Measurements from ENCODE around the gene WIZ. TPM values are rescaled to one million over a fixed set of nuclear protein-coding genes. Genes with fewer than 3 reads are reported as not detected.

The WIZ gene
- total RNA-seq, 2 experiments from 2014 or later: 28.4 to 29.3 TPM

- DNase-seq: no peak
- Mint-ChIP-seq H3K36me3 (peaks cover 6% of the 10 kb centered on the region), H3K4me1 (peaks cover 16% of the 10 kb centered on the region), H3K27ac (no peak overlapping the region), H3K9me3 (no peaks in the 10 kb centered on the region), H3K27me3 (no peaks in the 10 kb centered on the region), H3K4me3 (no peak overlapping the region)
- no peak for ATAC-seq (ENCODE audit: low read depth)
- POLR2A ChIA-PET: interaction anchor here (0.7 to 1.5 kb wide), 2 partner anchors 10 to 13 kb away, joined by 3 read pairs; no protein-coding TSS in a partner anchor
Measured at GRCh38 chr19:15445807-15446376, 3.9 kb downstream of the WIZ start.

GRCh38 chr19:15445227-15445605, 4.5 kb downstream of the WIZ start:
- Mint-ChIP-seq H3K36me3 (peaks cover under 1% of the 10 kb centered on the region), H3K9me3 (no peaks in the 10 kb centered on the region), H3K27ac (no peak overlapping the region), H3K27me3 (no peaks in the 10 kb centered on the region), H3K4me3 (no peak overlapping the region), H3K4me1 (peaks cover 10% of the 10 kb centered on the region)
- ATAC-seq (ENCODE audit: low read depth) (no peak), DNase-seq (no peak)
- POLR2A ChIA-PET: interaction anchor here (1.5 kb wide), 2 partner anchors 9 to 12 kb away, joined by 3 to 5 read pairs; no protein-coding TSS in a partner anchor

- no peak overlapping the region for H3K4me3 Mint-ChIP-seq
- peaks cover 8% of the 10 kb centered on the region for H3K4me1 Mint-ChIP-seq
- no peak for ATAC-seq (ENCODE audit: low read depth)
- POLR2A ChIA-PET: interaction anchor here (1.5 kb wide), 1 partner anchor 12 kb away, joined by 5 read pairs; no protein-coding TSS in a partner anchor
- no peaks in the 10 kb centered on the region for H3K9me3 Mint-ChIP-seq
- H3K27ac Mint-ChIP-seq: no peak overlapping the region
- no peaks in the 10 kb centered on the region for H3K36me3 Mint-ChIP-seq
- no peak for DNase-seq
- no peaks in the 10 kb centered on the region for H3K27me3 Mint-ChIP-seq
Measured at GRCh38 chr19:15444505-15445226, 5.1 kb downstream of the WIZ start.

GRCh38 chr19:15443838-15444237, 5.9 kb downstream of the WIZ start:
- no peaks in the 10 kb centered on the region for H3K27me3 Mint-ChIP-seq
- POLR2A ChIA-PET: interaction anchor here (1.5 kb wide), 1 partner anchor 11 kb away, joined by 5 read pairs; no protein-coding TSS in a partner anchor
- ATAC-seq (ENCODE audit: low read depth) (no peak), DNase-seq (no peak)
- H3K4me1 Mint-ChIP-seq: peaks cover 7% of the 10 kb centered on the region
- H3K4me3 Mint-ChIP-seq: no peak overlapping the region
- H3K27ac Mint-ChIP-seq: no peak overlapping the region
- H3K36me3 Mint-ChIP-seq: no peaks in the 10 kb centered on the region
- no peaks in the 10 kb centered on the region for H3K9me3 Mint-ChIP-seq

- no peak for ATAC-seq (ENCODE audit: low read depth)
- POLR2A ChIA-PET: no interaction called here
- DNase-seq: no peak
- Mint-ChIP-seq H3K4me1 (peaks cover 2% of the 10 kb centered on the region), H3K9me3 (no peaks in the 10 kb centered on the region), H3K27ac (no peak overlapping the region), H3K4me3 (no peak overlapping the region), H3K27me3 (no peaks in the 10 kb centered on the region), H3K36me3 (no peaks in the 10 kb centered on the region)
Measured at GRCh38 chr19:15443325-15443724, 6.4 kb downstream of the WIZ start.

- ATAC-seq (ENCODE audit: low read depth) (no peak), DNase-seq (no peak)
- Mint-ChIP-seq H3K27me3 (no peaks in the 10 kb centered on the region), H3K36me3 (no peaks in the 10 kb centered on the region), H3K9me3 (no peaks in the 10 kb centered on the region), H3K4me1 (peaks cover under 1% of the 10 kb centered on the region), H3K27ac (no peak overlapping the region), H3K4me3 (no peak overlapping the region)
- POLR2A ChIA-PET: interaction anchor here (0.9 kb wide), 1 partner anchor 23 kb away, joined by 4 read pairs; no protein-coding TSS in a partner anchor
Measured at GRCh38 chr19:15442142-15442920, 7.4 kb downstream of the WIZ start.

- H3K9me3 Mint-ChIP-seq: no peaks in the 10 kb centered on the region
- peaks cover 1% of the 10 kb centered on the region for H3K4me1 Mint-ChIP-seq
- H3K27me3 Mint-ChIP-seq: no peaks in the 10 kb centered on the region
- peaks cover under 1% of the 10 kb centered on the region for H3K36me3 Mint-ChIP-seq
- H3K4me3 Mint-ChIP-seq: no peak overlapping the region
- POLR2A ChIA-PET: interaction anchor here (0.7 kb wide), 1 partner anchor 8 kb away, joined by 3 read pairs; no protein-coding TSS in a partner anchor
- ATAC-seq (ENCODE audit: low read depth) (no peak), DNase-seq (no peak)
- no peak overlapping the region for H3K27ac Mint-ChIP-seq
Measured at GRCh38 chr19:15441317-15441716, 8.4 kb downstream of the WIZ start.

GRCh38 chr19:15439821-15440641, 9.7 kb downstream of the WIZ start:
- POLR2A ChIA-PET: interaction anchor here (0.9 kb wide), 1 partner anchor 114 kb away, joined by 3 read pairs; no protein-coding TSS in a partner anchor

GRCh38 chr19:15439078-15439799, 10.5 kb downstream of the WIZ start:
- H3K4me3 Mint-ChIP-seq: no peak overlapping the region
- no peaks in the 10 kb centered on the region for H3K9me3 Mint-ChIP-seq
- no peaks in the 10 kb centered on the region for H3K27me3 Mint-ChIP-seq
- H3K27ac Mint-ChIP-seq: no peak overlapping the region
- ATAC-seq (ENCODE audit: low read depth) (no peak), DNase-seq (no peak)
- H3K36me3 Mint-ChIP-seq: peaks cover 2% of the 10 kb centered on the region
- peaks cover 2% of the 10 kb centered on the region for H3K4me1 Mint-ChIP-seq
- POLR2A ChIA-PET: interaction anchor here (0.6 to 0.9 kb wide), 2 partner anchors 91 to 115 kb away, joined by 3 to 6 read pairs; no protein-coding TSS in a partner anchor

More at GRCh38 chr19:15439821-15440641, 9.7 kb downstream of the WIZ start:
- Mint-ChIP-seq H3K27me3 (no peaks in the 10 kb centered on the region), H3K9me3 (no peaks in the 10 kb centered on the region), H3K4me3 (no peak overlapping the region), H3K27ac (no peak overlapping the region), H3K36me3 (peaks cover 2% of the 10 kb centered on the region), H3K4me1 (peaks cover 2% of the 10 kb centered on the region)
- no peak for DNase-seq
- no peak for ATAC-seq (ENCODE audit: low read depth)

- no peak for DNase-seq
- Mint-ChIP-seq H3K4me1 (peaks cover 2% of the 10 kb centered on the region), H3K4me3 (no peak overlapping the region), H3K27ac (no peak overlapping the region), H3K9me3 (no peaks in the 10 kb centered on the region), H3K27me3 (no peaks in the 10 kb centered on the region), H3K36me3 (peaks cover 2% of the 10 kb centered on the region)
- POLR2A ChIA-PET: no interaction called here
- ATAC-seq (ENCODE audit: low read depth): no peak
Measured at GRCh38 chr19:15438577-15438976, 11.2 kb downstream of the WIZ start.

- H3K27me3 Mint-ChIP-seq: no peaks in the 10 kb centered on the region
- DNase-seq (no peak), ATAC-seq (ENCODE audit: low read depth) (no peak)
- H3K4me3 Mint-ChIP-seq: no peak overlapping the region
- peaks cover 7% of the 10 kb centered on the region for H3K4me1 Mint-ChIP-seq
- POLR2A ChIA-PET: no interaction called here
- H3K27ac Mint-ChIP-seq: no peak overlapping the region
- H3K9me3 Mint-ChIP-seq: no peaks in the 10 kb centered on the region
- peaks cover 2% of the 10 kb centered on the region for H3K36me3 Mint-ChIP-seq
Measured at GRCh38 chr19:15438124-15438496, 11.6 kb downstream of the WIZ start.

GRCh38 chr19:15437355-15438123, 12.2 kb downstream of the WIZ start:
- peaks cover 4% of the 10 kb centered on the region for H3K36me3 Mint-ChIP-seq
- DNase-seq (no peak), ATAC-seq (ENCODE audit: low read depth) (no peak)
- no peaks in the 10 kb centered on the region for H3K27me3 Mint-ChIP-seq
- no peak overlapping the region for H3K4me3 Mint-ChIP-seq
- H3K27ac Mint-ChIP-seq: no peak overlapping the region
- POLR2A ChIA-PET: no interaction called here
- peaks cover 8% of the 10 kb centered on the region for H3K4me1 Mint-ChIP-seq
- H3K9me3 Mint-ChIP-seq: no peaks in the 10 kb centered on the region
